ENCODE results near the gene TMEM129.

TMEM129 gene

GRCh38 chr4:1738410-1738809, 17.3 kb upstream of the TMEM129 start:
- TF ChIP-seq CTCF (IDR thresholded peaks at IDR 0.05; ENCODE audit: borderline replicate concordance, extremely low read depth, low read length, poor library complexity, severe bottlenecking) (no peak), EZH2 (IDR thresholded peaks at IDR 0.05; ENCODE audit: borderline replicate concordance, low read depth, low read length, severe bottlenecking) (no peak)
- no peak overlapping the region for H3K4me3 ChIP-seq (ENCODE audit: low read depth in 1 of 2, low read length in 2 of 2)
- ATAC-seq (ENCODE audit: insufficient read depth, low read depth) (no peak), DNase-seq (no peak)
- no peaks in the 10 kb centered on the region for H3K27me3 ChIP-seq (ENCODE audit: insufficient read depth, low read length, poor library complexity)
- H3K27ac ChIP-seq (ENCODE audit: low read length), result no peak overlapping the region
- H2AFZ ChIP-seq (ENCODE audit: low read depth, low read length), result no peak overlapping the region
- H3K4me1 ChIP-seq (ENCODE audit: insufficient read depth, low read length), result no peaks in the 10 kb centered on the region
- H3K9me3 ChIP-seq (ENCODE audit: insufficient read depth, low read length, severe bottlenecking), result peaks cover 25% of the 10 kb centered on the region
- no peak overlapping the region for H3K9ac ChIP-seq (ENCODE audit: low read depth, low read length)
- H3K36me3 ChIP-seq (ENCODE audit: insufficient read depth, low read length), result peaks cover 94% of the 10 kb centered on the region
- peaks cover 20% of the 10 kb centered on the region; the same call in 1 of the 2 replicates for H3K79me2 ChIP-seq (ENCODE audit: insufficient read depth, low read length)
- H4K20me1 ChIP-seq (ENCODE audit: insufficient read depth, low read length), result peaks cover 27% of the 10 kb centered on the region
- H3K4me2 ChIP-seq (ENCODE audit: insufficient read depth, low read length), result no peak overlapping the region

- Histone ChIP-seq H3K9me3 (ENCODE audit: insufficient read depth, low read length, severe bottlenecking) (peaks cover 25% of the 10 kb centered on the region), H3K4me3 (ENCODE audit: low read depth in 1 of 2, low read length in 2 of 2) (no peak overlapping the region), H3K36me3 (ENCODE audit: insufficient read depth, low read length) (peaks cover 99% of the 10 kb centered on the region), H3K27ac (ENCODE audit: low read length) (no peak overlapping the region), H3K4me2 (ENCODE audit: insufficient read depth, low read length) (no peak overlapping the region), H2AFZ (ENCODE audit: low read depth, low read length) (no peak overlapping the region), H3K79me2 (ENCODE audit: insufficient read depth, low read length) (peaks cover 27% of the 10 kb centered on the region; the same call in 1 of the 2 replicates), H3K4me1 (ENCODE audit: insufficient read depth, low read length) (no peaks in the 10 kb centered on the region), H4K20me1 (ENCODE audit: insufficient read depth, low read length) (peaks cover 30% of the 10 kb centered on the region), H3K9ac (ENCODE audit: low read depth, low read length) (no peak overlapping the region), H3K27me3 (ENCODE audit: insufficient read depth, low read length, poor library complexity) (no peaks in the 10 kb centered on the region)
- no peak for DNase-seq
- TF ChIP-seq CTCF (IDR thresholded peaks at IDR 0.05; ENCODE audit: borderline replicate concordance, extremely low read depth, low read length, poor library complexity, severe bottlenecking) (no peak), EZH2 (IDR thresholded peaks at IDR 0.05; ENCODE audit: borderline replicate concordance, low read depth, low read length, severe bottlenecking) (no peak)
- ATAC-seq (ENCODE audit: insufficient read depth, low read depth), result no peak
Measured at GRCh38 chr4:1737666-1738065, 16.5 kb upstream of the TMEM129 start.

- Histone ChIP-seq H4K20me1 (ENCODE audit: insufficient read depth, low read length) (peaks cover 31% of the 10 kb centered on the region), H3K4me1 (ENCODE audit: insufficient read depth, low read length) (no peaks in the 10 kb centered on the region), H2AFZ (ENCODE audit: low read depth, low read length) (no peak overlapping the region), H3K36me3 (ENCODE audit: insufficient read depth, low read length) (peaks cover 100% of the 10 kb centered on the region), H3K79me2 (ENCODE audit: insufficient read depth, low read length) (peaks cover 34% of the 10 kb centered on the region; the same call in 1 of the 2 replicates), H3K4me3 (ENCODE audit: low read depth in 1 of 2, low read length in 2 of 2) (no peak overlapping the region), H3K27ac (ENCODE audit: low read length) (no peak overlapping the region), H3K9ac (ENCODE audit: low read depth, low read length) (no peak overlapping the region), H3K27me3 (ENCODE audit: insufficient read depth, low read length, poor library complexity) (no peaks in the 10 kb centered on the region), H3K4me2 (ENCODE audit: insufficient read depth, low read length) (no peak overlapping the region), H3K9me3 (ENCODE audit: insufficient read depth, low read length, severe bottlenecking) (peaks cover 25% of the 10 kb centered on the region)
- DNase-seq (no peak), ATAC-seq (ENCODE audit: insufficient read depth, low read depth) (no peak)
- TF ChIP-seq CTCF (IDR thresholded peaks at IDR 0.05; ENCODE audit: borderline replicate concordance, extremely low read depth, low read length, poor library complexity, severe bottlenecking) (no peak), EZH2 (IDR thresholded peaks at IDR 0.05; ENCODE audit: borderline replicate concordance, low read depth, low read length, severe bottlenecking) (no peak)
Measured at GRCh38 chr4:1736812-1737211, 15.7 kb upstream of the TMEM129 start.

GRCh38 chr4:1735215-1735614, 14.1 kb upstream of the TMEM129 start:
- Histone ChIP-seq H3K4me2 (ENCODE audit: insufficient read depth, low read length) (no peak overlapping the region), H2AFZ (ENCODE audit: low read depth, low read length) (no peak overlapping the region), H3K27me3 (ENCODE audit: insufficient read depth, low read length, poor library complexity) (no peaks in the 10 kb centered on the region), H3K36me3 (ENCODE audit: insufficient read depth, low read length) (peaks cover 100% of the 10 kb centered on the region), H3K79me2 (ENCODE audit: insufficient read depth, low read length) (peaks cover 50% of the 10 kb centered on the region), H3K4me3 (ENCODE audit: low read depth in 1 of 2, low read length in 2 of 2) (no peak overlapping the region), H3K9ac (ENCODE audit: low read depth, low read length) (no peak overlapping the region), H4K20me1 (ENCODE audit: insufficient read depth, low read length) (peaks cover 35% of the 10 kb centered on the region), H3K9me3 (ENCODE audit: insufficient read depth, low read length, severe bottlenecking) (peaks cover 25% of the 10 kb centered on the region), H3K4me1 (ENCODE audit: insufficient read depth, low read length) (no peaks in the 10 kb centered on the region), H3K27ac (ENCODE audit: low read length) (no peak overlapping the region)
- TF ChIP-seq CTCF (IDR thresholded peaks at IDR 0.05; ENCODE audit: borderline replicate concordance, extremely low read depth, low read length, poor library complexity, severe bottlenecking) (no peak), EZH2 (IDR thresholded peaks at IDR 0.05; ENCODE audit: borderline replicate concordance, low read depth, low read length, severe bottlenecking) (no peak)
- no peak for ATAC-seq (ENCODE audit: insufficient read depth, low read depth)
- no peak for DNase-seq
